Measurements from ENCODE around the gene FASTKD2. TPM values are rescaled to one million over a fixed set of nuclear protein-coding genes. Genes with fewer than 3 reads are reported as not detected.

Gene FASTKD2
- 36.3 TPM for total RNA-seq
- long read RNA-seq, full-length matches to known transcripts: 158 of 168 reads
- long read RNA-seq, partial matches to known transcripts: 1 of 168 reads
- long read RNA-seq, other reads (novel, unspliced or antisense): 9 of 168 reads

- peak; percentile 93 for DNase-seq
- ATAC-seq (ENCODE audit: poor library complexity): peak; percentile 99
- intact Hi-C loops (cut with DNase I): no loop called here
Observed at GRCh38 chr2:206765242-206766056, at the start of gene FASTKD2, which contains the start of gene MDH1B. TSS of gene FASTKD2 (plus strand) at chr2:206765606. CDS start at chr2:206766694, 1,088 bp downstream. TSS of gene MDH1B (minus strand) at chr2:206765328. CDS start at chr2:206765271, 57 bp downstream.

- no peak for ATAC-seq (ENCODE audit: poor library complexity)
Observed at GRCh38 chr2:206716623-206717022, 48.8 kb upstream of the FASTKD2 start.

DNA sequence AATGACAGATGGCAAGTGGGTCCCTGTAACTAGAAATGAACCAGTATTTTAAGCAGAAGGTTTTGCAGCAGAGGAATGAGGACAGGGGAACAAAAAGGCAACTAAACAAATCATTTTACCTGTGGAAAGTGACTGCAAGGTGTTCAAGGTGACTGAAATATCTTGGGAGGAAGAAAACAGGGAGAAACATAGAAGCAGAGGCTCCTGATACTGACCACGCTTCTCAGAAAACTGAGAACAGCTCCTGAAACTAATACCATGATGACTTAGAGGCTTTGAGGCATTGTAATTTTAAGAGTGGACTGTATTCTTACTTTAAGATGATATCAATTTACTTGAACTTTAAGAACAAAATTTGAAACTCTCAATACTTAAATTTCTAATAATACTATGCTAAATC, 47.1 kb upstream of the FASTKD2 start, which contains the start of gene DYTN:
Gene DYTN (minus strand): TSS at position 101 of the 400 bp plus-strand sequence. CDS start 117 bp downstream, outside the sequence.
- DNase-seq (no peak), ATAC-seq (ENCODE audit: poor library complexity) (no peak)
- intact Hi-C loops (cut with DNase I): no loop called here

More at GRCh38 chr2:206716623-206717022, 48.8 kb upstream of the FASTKD2 start:
- DNase-seq: no peak
- intact Hi-C loops (cut with DNase I): no loop called here

GRCh38 chr2:206721256-206721920, 44.0 kb upstream of the FASTKD2 start:
- no peak for ATAC-seq (ENCODE audit: poor library complexity)
- DNase-seq: no peak
- intact Hi-C loops (cut with DNase I): no loop called here

DNA sequence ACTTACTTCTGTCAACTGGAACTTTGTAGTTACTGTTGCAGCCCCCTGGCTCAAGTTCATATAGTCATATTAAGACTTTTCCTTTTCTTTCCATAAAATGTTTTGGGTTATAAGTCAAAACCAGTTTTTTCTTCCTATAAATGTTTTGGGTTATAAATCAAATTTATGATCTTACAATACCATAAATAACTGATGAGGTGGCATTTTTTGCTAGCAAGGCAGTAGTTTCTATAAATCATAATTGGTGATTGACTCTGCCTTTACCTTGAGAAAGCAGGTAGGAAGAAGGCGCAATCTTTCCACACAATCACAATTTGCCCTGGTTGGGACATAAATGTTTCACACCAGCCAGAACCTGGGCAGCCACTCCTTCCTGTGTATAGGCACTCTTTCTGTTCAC, 42.1 kb upstream of the FASTKD2 start:
- intact Hi-C loops (cut with DNase I): no loop called here
- ATAC-seq (ENCODE audit: poor library complexity) (no peak), DNase-seq (no peak)

- ATAC-seq (ENCODE audit: poor library complexity) (no peak), DNase-seq (no peak)
- intact Hi-C loops (cut with DNase I): no loop called here
Observed at GRCh38 chr2:206727287-206727686, 38.1 kb upstream of the FASTKD2 start.

DNA sequence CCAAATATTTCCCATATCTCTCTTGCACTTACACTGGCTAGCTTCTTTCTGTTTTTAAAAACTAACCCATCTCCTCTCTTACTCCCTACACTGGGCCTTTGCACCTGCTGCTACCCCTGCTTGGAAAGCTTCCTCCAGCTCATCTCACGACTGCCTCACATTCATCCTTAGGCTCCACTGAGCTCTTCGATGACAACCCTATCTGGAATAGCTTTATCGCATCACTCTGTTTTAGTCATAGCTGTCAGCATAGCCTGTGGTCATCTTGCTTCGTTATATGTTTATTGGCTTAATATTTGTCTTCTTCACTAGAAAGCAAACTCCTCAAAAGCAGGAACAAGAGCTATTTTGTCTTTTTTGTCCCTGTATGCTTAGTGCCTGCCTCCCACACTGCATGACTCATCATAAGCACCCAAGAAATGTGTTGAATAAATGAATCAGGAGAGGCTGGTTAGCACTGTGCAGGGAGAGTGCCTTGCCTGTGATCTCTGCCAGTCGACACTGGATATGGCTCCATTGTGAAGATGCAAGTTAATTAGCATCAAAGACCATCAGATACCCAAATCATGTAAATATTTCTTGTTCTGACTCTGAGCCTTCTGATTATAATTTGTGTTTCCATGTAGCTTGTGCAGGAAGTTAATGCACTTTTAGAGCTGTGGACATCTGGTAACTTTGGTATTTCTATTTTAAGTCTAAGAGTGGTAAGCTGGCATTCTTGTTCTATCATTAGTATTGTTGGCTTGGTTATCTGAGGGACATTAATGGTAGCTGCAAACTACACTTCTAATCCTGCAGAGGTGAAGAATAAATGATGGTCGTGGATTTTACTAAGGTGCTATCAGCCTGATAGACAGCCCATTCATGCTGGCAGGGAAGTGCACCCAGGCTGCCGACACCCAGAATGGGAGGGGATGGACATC, 36.9 kb upstream of the FASTKD2 start:
- DNase-seq (no peak), ATAC-seq (ENCODE audit: poor library complexity) (peak; percentile 70)
- intact Hi-C loops (cut with DNase I): no loop called here

- intact Hi-C loops (cut with DNase I): no loop called here
- no peak for DNase-seq
Observed at GRCh38 chr2:206733341-206733740, 32.1 kb upstream of the FASTKD2 start.

GRCh38 chr2:206736935-206737334, 28.5 kb upstream of the FASTKD2 start:
- intact Hi-C loops (cut with DNase I): no loop called here
- DNase-seq (no peak), ATAC-seq (ENCODE audit: poor library complexity) (no peak)

More at GRCh38 chr2:206733341-206733740, 32.1 kb upstream of the FASTKD2 start:
- no peak for ATAC-seq (ENCODE audit: poor library complexity)

DNA sequence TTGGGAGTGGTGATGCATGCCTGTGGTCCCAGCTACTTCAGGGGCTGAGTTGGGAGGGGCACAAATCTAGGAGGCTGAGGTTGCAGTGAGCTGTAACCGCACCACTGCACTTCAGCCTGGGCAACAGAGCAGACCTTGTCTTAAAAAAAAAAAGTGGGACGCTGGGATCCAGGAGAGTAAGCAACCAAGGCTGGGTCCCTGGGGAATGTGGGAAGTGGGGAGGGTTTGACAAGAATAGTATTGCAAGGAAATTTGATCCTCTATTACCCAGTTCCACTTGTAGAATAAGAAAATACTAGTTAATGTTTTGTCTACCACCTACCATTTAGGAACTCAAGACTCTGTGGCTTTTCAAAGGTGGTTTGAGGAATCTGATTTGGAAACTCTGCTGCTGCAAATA, 26.1 kb upstream of the FASTKD2 start:
- DNase-seq (no peak), ATAC-seq (ENCODE audit: poor library complexity) (no peak)
- intact Hi-C loops (cut with DNase I): no loop called here

DNA sequence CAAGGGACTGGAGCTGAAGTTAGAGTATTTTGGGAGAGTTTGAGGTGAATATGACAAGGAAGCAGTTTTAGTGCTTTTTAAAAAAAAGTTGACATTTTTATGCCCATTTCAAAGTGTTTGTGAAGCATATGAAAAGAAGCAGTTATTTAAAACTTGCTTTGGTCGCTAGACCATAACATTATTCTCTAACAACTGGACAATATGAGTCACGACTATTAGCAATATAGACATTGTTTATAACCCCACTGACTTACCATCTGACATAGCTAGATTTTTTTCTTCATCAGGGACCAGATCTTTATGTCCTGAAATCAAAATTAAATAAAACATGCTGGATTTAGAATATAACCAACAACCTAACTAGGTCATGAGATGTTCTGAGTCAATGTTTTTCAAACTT, 24.6 kb upstream of the FASTKD2 start:
- intact Hi-C loops (cut with DNase I): no loop called here
- ATAC-seq (ENCODE audit: poor library complexity) (no peak), DNase-seq (no peak)

DNA sequence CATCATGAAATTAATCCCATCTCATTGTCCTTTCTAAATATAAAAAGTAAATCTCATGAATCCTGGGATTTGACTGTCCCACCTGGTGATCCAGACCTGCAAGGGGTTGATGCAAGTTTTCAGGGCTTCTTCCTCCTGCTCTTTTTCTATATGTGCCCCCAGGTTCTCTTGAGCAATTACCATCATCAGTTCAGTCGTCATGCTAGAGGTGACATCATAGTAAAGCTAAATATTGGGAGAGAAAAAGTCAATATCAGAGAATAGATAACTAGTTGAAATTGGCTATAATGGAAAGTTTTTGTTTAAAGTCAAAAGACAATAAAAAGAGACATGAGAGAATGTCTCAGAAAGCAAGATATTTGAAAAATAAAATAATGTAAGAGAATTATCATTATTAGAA, 8.6 kb upstream of the FASTKD2 start:
- intact Hi-C loops (cut with DNase I): no loop called here
- ATAC-seq (ENCODE audit: poor library complexity): no peak
- DNase-seq: no peak

DNA sequence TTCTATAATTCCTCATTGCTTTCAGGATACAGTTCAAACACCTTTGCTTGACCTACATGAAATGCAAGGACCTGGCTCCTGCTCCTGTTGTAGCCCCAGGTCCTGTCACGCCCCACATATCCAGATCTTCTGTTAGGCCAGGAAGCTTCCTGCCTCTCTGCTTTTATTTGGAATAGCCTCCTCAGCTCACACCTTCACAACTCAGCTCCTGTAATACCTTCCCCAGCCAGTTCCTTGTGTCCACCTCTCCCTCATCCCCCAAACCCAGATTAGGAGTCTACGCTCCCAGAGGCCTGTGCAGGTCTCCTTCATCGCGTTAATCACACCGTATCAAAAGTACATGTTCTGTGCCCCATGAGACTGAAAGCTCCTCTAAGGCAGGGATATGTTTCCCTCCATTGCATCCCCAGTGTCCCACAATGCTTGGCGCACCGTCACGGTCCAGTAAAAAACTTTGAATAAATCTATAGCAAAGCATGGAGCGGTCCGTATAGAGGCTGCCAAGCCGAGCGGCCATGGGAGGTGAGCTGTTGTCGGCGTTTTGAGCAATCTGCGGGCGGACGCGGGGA, 649 bp upstream of the FASTKD2 start:
- intact Hi-C loops (cut with DNase I): no loop called here
- no peak for DNase-seq
- ATAC-seq (ENCODE audit: poor library complexity): no peak

DNA sequence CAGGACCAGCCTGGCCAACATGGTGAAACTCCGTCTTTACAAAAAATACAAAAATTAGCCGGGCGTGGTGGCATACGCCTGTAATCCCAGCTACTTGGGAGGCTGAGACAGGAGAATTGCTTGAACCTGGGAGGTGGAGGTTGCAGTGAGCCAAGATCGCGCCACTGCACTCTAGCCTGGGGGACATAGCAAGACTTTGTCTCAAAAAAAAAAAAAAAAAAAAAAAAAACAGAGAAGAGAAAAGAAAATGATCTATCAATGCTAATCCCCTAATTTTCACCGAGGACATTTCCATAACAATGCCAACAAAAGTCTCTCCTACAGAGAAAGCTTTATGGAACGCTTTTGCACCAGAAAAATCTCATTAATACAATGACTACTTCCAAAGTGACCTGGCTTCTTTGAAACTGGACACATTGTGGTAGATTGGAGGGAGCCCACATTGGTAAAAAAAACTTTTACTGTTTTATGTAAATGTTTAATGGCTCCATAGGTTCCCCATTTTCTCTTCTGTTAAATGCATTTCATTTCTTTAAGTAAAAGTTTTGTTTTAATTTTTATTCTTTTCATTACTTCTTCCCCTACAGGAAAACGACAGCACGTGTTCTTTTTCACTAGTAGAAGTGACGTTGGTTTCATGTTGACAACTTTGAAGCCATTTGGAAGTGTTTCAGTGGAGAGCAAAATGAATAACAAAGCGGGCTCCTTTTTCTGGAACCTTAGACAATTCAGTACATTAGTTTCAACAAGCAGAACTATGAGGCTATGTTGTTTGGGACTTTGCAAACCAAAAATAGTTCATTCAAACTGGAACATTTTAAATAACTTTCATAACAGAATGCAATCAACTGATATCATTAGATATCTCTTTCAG, 888 bp downstream of the FASTKD2 start:
- DNase-seq (no peak), ATAC-seq (ENCODE audit: poor library complexity) (no peak)
- intact Hi-C loops (cut with DNase I): no loop called here

- intact Hi-C loops (cut with DNase I): no loop called here
- no peak for ATAC-seq (ENCODE audit: poor library complexity)
Observed at GRCh38 chr2:206774871-206775270, 9.5 kb downstream of the FASTKD2 start.

DNA sequence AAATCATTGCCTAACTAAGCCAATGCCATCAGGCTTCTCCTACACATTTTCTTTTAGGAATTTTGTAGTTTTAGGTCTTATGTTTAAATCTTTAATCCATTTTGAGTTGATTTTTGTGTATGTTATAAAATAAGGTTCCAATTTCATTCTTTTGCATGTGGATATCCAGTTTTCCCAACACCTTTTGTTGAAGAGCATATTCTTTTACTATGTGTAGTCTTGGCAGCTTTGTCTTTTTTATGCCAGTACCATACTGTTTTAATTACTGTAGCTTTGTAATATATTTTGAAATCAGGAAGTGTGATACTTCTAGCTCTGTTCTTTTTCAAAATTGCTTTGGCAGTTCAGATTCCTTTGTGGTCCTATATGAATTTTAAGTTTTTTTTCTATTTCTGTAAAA, 11.0 kb downstream of the FASTKD2 start:
- ATAC-seq (ENCODE audit: poor library complexity): no peak

More at GRCh38 chr2:206774871-206775270, 9.5 kb downstream of the FASTKD2 start:
- no peak for DNase-seq

DNA sequence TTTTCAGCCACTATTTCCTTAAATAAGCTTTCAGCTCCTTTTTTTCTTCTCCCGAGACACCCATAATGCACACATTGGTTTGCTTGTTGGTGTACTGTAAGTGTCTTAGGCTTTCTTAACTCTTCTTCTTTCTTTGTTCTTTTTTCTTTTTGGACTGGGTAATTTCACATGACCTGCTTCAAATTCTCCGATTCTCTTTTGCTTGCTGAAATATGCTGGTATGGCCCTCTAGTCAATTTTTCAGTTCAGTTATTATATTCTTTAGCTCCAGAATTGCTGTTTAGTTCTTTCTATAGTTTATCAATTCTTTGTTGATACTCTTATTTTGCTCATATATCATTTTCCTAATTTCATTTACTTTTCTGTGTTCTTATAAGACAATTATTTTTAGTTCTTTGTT, 15.3 kb downstream of the FASTKD2 start:
- intact Hi-C loops (cut with DNase I): loop anchor here (5.0 kb wide), 1 partner anchor 83 kb away; no protein-coding TSS in a partner anchor
- ATAC-seq (ENCODE audit: poor library complexity) (no peak), DNase-seq (no peak)

More for the DNA sequence above, 11.0 kb downstream of the FASTKD2 start:
- no peak for DNase-seq
- intact Hi-C loops (cut with DNase I): no loop called here
